GM12801 (cell line): Measurements from ENCODE around the gene ISOC1.

ENCODE experiments used
- CTCF ChIP-seq: IDR thresholded peaks from one replicate; pipeline ENCODE4 v1.5.1; 2011; ENCODE audit warnings: control low read depth; ENCODE audit not compliant: insufficient read length; ENCODE audit errors: extremely low read depth

Gene ISOC1

GRCh38 chr5:129135633-129136032, 41.1 kb downstream of the ISOC1 start:
- no peak for TF ChIP-seq CTCF

- TF ChIP-seq CTCF, result no peak
Observed at GRCh38 chr5:129137637-129138036, 43.1 kb downstream of the ISOC1 start.

GRCh38 chr5:129141078-129141477, 46.5 kb downstream of the ISOC1 start:
- no peak for TF ChIP-seq CTCF

- no peak for TF ChIP-seq CTCF
Observed at GRCh38 chr5:129141696-129142095, 47.1 kb downstream of the ISOC1 start.

GRCh38 chr5:129155876-129156275, 61.3 kb downstream of the ISOC1 start:
- no peak for TF ChIP-seq CTCF

- no peak for TF ChIP-seq CTCF
Observed at GRCh38 chr5:129161830-129162229, 67.3 kb downstream of the ISOC1 start.
